ENCODE data around the gene NSMCE1. TPM values are rescaled to one million over a fixed set of nuclear protein-coding genes. Genes with fewer than 3 reads are reported as not detected.

NSMCE1 gene
- total and polyA plus RNA-seq, 2 donors (not counting 1 experiment from before 2014, with no cell fraction given): 29.0 to 61.9 TPM

DNA sequence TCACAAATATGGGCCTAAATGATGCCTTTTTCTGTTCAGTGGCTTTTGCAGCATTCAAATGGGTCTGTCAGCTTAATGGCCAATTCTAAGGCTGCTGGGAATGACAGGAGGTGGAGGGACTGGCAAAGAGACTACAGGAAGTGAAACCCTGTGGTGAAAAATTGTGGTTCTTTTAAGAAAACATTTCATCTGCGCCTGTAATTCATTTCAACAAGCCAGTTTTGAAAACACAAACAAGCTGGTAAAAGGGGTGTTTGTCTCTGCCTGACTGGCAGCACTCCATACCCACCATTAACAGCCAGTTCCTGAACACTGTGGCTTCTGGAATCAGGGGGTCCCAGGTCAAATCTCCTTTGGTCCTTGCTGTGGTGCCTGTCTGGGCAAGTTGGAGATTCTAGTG is 68.8 kb downstream of the NSMCE1 start:
- H4K20me1 ChIP-seq (ENCODE audit: control insufficient read depth, insufficient read depth, low read length, poor library complexity, severe bottlenecking): no peaks in the 10 kb centered on the region
- ATAC-seq (ENCODE audit: low read depth): peak; percentile 12
- DNase-seq: peak; percentile 81
- H3K4me1 ChIP-seq (ENCODE audit: control insufficient read depth in 2 of 2, insufficient read depth in 2 of 2, low read length in 2 of 2): peaks cover 39 to 50% of the 10 kb centered on the region in 2 donors
- intact Hi-C loops (cut with micrococcal nuclease): loop anchor here (1.0 kb wide), 3 partner anchors 33 to 168 kb away; partner anchors contain the start of gene NSMCE1
- H3K9ac ChIP-seq (ENCODE audit: low read length): peak overlapping the region; percentile 39
- peaks cover 3% of the 10 kb centered on the region for H3K9me3 Mint-ChIP-seq (ENCODE audit: insufficient read depth)
- H3K27me3 ChIP-seq (replicated peaks in 1 of 4; ENCODE audit: control extremely low read depth in 1 of 4, control insufficient read depth in 3 of 4, insufficient read depth in 4 of 4, low read length in 3 of 4): no peaks in the 10 kb centered on the region
- peaks cover 0 to 8% (median 4%) of the 10 kb centered on the region in 3 donors for H3K9me3 ChIP-seq (ENCODE audit: control extremely low read depth in 1 of 3, control insufficient read depth in 2 of 3, insufficient read depth in 1 of 3, low read length in 2 of 3)
- ChIA-PET POLR2A (interaction anchor here (1.1 to 1.8 kb wide), 7 partner anchors 18 to 250 kb away, joined by 3 to 8 read pairs (median 6); no protein-coding TSS in a partner anchor), CTCF (interaction anchor here (0.8 to 4.1 kb wide), 13 partner anchors 14 to 229 kb away, joined by 3 to 47 read pairs (median 4); no protein-coding TSS in a partner anchor)
- H3K4me2 ChIP-seq (replicated peaks; ENCODE audit: low read depth, low read length, poor library complexity, severe bottlenecking): peak overlapping the region; percentile 82
- no peak for TF ChIP-seq EZH2 (IDR thresholded peaks at IDR 0.05; ENCODE audit: borderline replicate concordance, insufficient read depth, low read depth, low read length, poor library complexity, severe bottlenecking)
- TF ChIP-seq, protein P1, sequence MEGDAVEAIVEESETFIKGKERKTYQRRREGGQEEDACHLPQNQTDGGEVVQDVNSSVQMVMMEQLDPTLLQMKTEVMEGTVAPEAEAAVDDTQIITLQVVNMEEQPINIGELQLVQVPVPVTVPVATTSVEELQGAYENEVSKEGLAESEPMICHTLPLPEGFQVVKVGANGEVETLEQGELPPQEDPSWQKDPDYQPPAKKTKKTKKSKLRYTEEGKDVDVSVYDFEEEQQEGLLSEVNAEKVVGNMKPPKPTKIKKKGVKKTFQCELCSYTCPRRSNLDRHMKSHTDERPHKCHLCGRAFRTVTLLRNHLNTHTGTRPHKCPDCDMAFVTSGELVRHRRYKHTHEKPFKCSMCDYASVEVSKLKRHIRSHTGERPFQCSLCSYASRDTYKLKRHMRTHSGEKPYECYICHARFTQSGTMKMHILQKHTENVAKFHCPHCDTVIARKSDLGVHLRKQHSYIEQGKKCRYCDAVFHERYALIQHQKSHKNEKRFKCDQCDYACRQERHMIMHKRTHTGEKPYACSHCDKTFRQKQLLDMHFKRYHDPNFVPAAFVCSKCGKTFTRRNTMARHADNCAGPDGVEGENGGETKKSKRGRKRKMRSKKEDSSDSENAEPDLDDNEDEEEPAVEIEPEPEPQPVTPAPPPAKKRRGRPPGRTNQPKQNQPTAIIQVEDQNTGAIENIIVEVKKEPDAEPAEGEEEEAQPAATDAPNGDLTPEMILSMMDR (IDR thresholded peaks at IDR 0.05): no peak
- peaks cover 66% of the 10 kb centered on the region for H3K4me1 Mint-ChIP-seq
- peaks cover 9% of the 10 kb centered on the region for H3K79me2 ChIP-seq (ENCODE audit: control insufficient read depth, insufficient read depth, low read length)
- no peak overlapping the region for H2AFZ ChIP-seq (ENCODE audit: insufficient read depth, low read depth, low read length, poor library complexity, severe bottlenecking)
- H3K4me3 ChIP-seq (ENCODE audit: control extremely low read depth in 1 of 5, extremely low read depth in 1 of 5, insufficient read depth in 1 of 5, low read depth in 2 of 5, low read length in 4 of 5): peak overlapping the region in 2 of 5 experiments; percentile 15 to 41
- H3K27ac ChIP-seq (ENCODE audit: low read length in 2 of 2): peak overlapping the region; percentile 63 to 68
- H3K27ac Mint-ChIP-seq: peak overlapping the region; percentile 95
- H3K36me3 ChIP-seq (replicated peaks in 1 of 2; ENCODE audit: control extremely low read depth in 1 of 2, control insufficient read depth in 1 of 2, extremely low read depth in 1 of 2, insufficient read depth in 2 of 2, low read length in 1 of 2): no peaks in the 10 kb centered on the region
- no peaks in the 10 kb centered on the region for H3K27me3 Mint-ChIP-seq
- no CpG with 5 or more reads among the region's 1 CpG for WGBS (ENCODE audit: insufficient coverage)
- H3K4me3 Mint-ChIP-seq: peak overlapping the region; percentile 82

DNA sequence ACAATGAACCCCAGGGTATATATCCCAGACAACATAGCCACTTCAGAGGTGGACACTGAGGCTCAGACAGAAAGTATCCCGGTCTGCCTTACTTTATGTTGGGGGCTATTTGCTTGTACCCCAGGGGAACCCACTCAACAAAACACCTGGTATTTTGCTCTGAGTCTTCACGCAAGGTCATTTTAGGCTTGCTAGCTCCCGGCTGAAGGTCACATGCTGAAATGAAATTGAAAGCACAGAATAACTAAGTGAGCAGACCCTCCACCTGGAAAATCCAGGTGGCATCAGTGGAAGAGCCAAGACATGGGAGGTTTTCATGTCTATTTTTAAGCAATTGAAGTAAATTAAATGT is 69.4 kb downstream of the NSMCE1 start:
- Histone ChIP-seq H3K9me3 (ENCODE audit: control extremely low read depth in 1 of 3, control insufficient read depth in 2 of 3, insufficient read depth in 1 of 3, low read length in 2 of 3) (peaks cover 0 to 12% (median 4%) of the 10 kb centered on the region in 3 donors), H3K9ac (ENCODE audit: low read length) (peak overlapping the region; percentile 10), H2AFZ (ENCODE audit: insufficient read depth, low read depth, low read length, poor library complexity, severe bottlenecking) (no peak overlapping the region), H3K27ac (ENCODE audit: low read length in 2 of 2) (peak overlapping the region in 1 of 2 donors; percentile 25), H3K79me2 (ENCODE audit: control insufficient read depth, insufficient read depth, low read length) (peaks cover 4% of the 10 kb centered on the region), H3K4me1 (ENCODE audit: control insufficient read depth in 2 of 2, insufficient read depth in 2 of 2, low read length in 2 of 2) (peaks cover 34 to 45% of the 10 kb centered on the region in 2 donors), H3K4me3 (ENCODE audit: control extremely low read depth in 1 of 5, extremely low read depth in 1 of 5, insufficient read depth in 1 of 5, low read depth in 2 of 5, low read length in 4 of 5) (no peak overlapping the region), H3K36me3 (replicated peaks in 1 of 2; ENCODE audit: control extremely low read depth in 1 of 2, control insufficient read depth in 1 of 2, extremely low read depth in 1 of 2, insufficient read depth in 2 of 2, low read length in 1 of 2) (no peaks in the 10 kb centered on the region), H3K27me3 (replicated peaks in 1 of 4; ENCODE audit: control extremely low read depth in 1 of 4, control insufficient read depth in 3 of 4, insufficient read depth in 4 of 4, low read length in 3 of 4) (no peaks in the 10 kb centered on the region), H4K20me1 (ENCODE audit: control insufficient read depth, insufficient read depth, low read length, poor library complexity, severe bottlenecking) (no peaks in the 10 kb centered on the region), H3K4me2 (replicated peaks; ENCODE audit: low read depth, low read length, poor library complexity, severe bottlenecking) (peak overlapping the region; percentile 82)
- intact Hi-C loops (cut with micrococcal nuclease): loop anchor here (1.0 kb wide), 3 partner anchors 33 to 168 kb away; partner anchors contain the start of gene NSMCE1
- Mint-ChIP-seq H3K27ac (peak overlapping the region; percentile 95), H3K4me1 (peaks cover 62% of the 10 kb centered on the region), H3K9me3 (ENCODE audit: insufficient read depth) (peaks cover 6% of the 10 kb centered on the region), H3K4me3 (peak overlapping the region; percentile 82), H3K27me3 (no peaks in the 10 kb centered on the region)
- POLR2A ChIA-PET: interaction anchor here (1.1 to 1.8 kb wide), 7 partner anchors 18 to 251 kb away, joined by 3 to 8 read pairs (median 6); no protein-coding TSS in a partner anchor
- DNase-seq: peak; percentile 55
- 0% methylated on average over 2 of the region's 3 CpGs for WGBS (ENCODE audit: insufficient coverage)
- no peak for ATAC-seq (ENCODE audit: low read depth)
- TF ChIP-seq, protein P1 (IDR thresholded peaks at IDR 0.05): no peak
- TF ChIP-seq EZH2 (IDR thresholded peaks at IDR 0.05; ENCODE audit: borderline replicate concordance, insufficient read depth, low read depth, low read length, poor library complexity, severe bottlenecking): no peak
- CTCF ChIA-PET: interaction anchor here (0.7 to 4.1 kb wide), 15 partner anchors 13 to 229 kb away, joined by 3 to 47 read pairs (median 4); no protein-coding TSS in a partner anchor

All from B cell (primary cell).